Loucy (cell line): Measurements from ENCODE around the gene MCU.
"Not testable (repeated sequence)": the region's sequence is repeated elsewhere in the genome, so short reads cannot be mapped to it uniquely, and the experiment has no call there.

Experiments
- H2AFZ ChIP-seq: fragments of 200-600 bp; sonication (generic); 2 replicates; pipeline ENCODE4 v1.6.0; 2016; ENCODE audit warnings: antibody characterized with exemption, mild to moderate bottlenecking, low read length, moderate library complexity
- H3F3A ChIP-seq: fragments of 200-600 bp; 2 replicates; pipeline ENCODE4 v1.6.0; 2016; ENCODE audit warnings: antibody characterized with exemption, low read depth, mild to moderate bottlenecking
- H3K27me3 ChIP-seq: fragments of 200-600 bp; sonication (generic); 2 replicates; pipeline ENCODE4 v1.6.1; 2014; ENCODE audit warnings: low read length, mild to moderate bottlenecking; ENCODE audit not compliant: insufficient read depth, poor library complexity, severe bottlenecking
- H3K36me3 ChIP-seq: fragments of 200-600 bp; sonication (generic); 2 replicates; pipeline ENCODE4 v1.6.1; 2016; ENCODE audit warnings: low read length; ENCODE audit not compliant: insufficient read depth
- H3K4me1 ChIP-seq: fragments of 200-600 bp; sonication (generic); 2 replicates; pipeline ENCODE4 v1.5.1; 2014; ENCODE audit warnings: low read length, mild to moderate bottlenecking; ENCODE audit not compliant: insufficient read depth, poor library complexity, severe bottlenecking
- H3K4me2 ChIP-seq: fragments of 200-600 bp; sonication (generic); 2 replicates; pipeline ENCODE4 v1.6.0; 2014; ENCODE audit warnings: antibody characterized with exemption, low read length, low read depth, mild to moderate bottlenecking; ENCODE audit not compliant: poor library complexity, severe bottlenecking
- H3K4me3 ChIP-seq: fragments of 200-600 bp; sonication (generic); 2 replicates; pipeline ENCODE4 v1.5.1; 2014; ENCODE audit warnings: low read length, mild to moderate bottlenecking, mixed read lengths; ENCODE audit not compliant: poor library complexity, severe bottlenecking
- H3K79me2 ChIP-seq: fragments of 200-600 bp; sonication (generic); 2 replicates; pipeline ENCODE4 v1.6.1; 2014; ENCODE audit warnings: low read length; ENCODE audit not compliant: insufficient read depth
- H3K9ac ChIP-seq: fragments of 200-600 bp; sonication (generic); 2 replicates; pipeline ENCODE4 v1.6.0; 2014; ENCODE audit warnings: mild to moderate bottlenecking, low read depth, low read length, moderate library complexity; ENCODE audit not compliant: poor library complexity, severe bottlenecking
- H3K9me2 ChIP-seq: fragments of 200-600 bp; sonication (generic); replicated peaks from 2 replicates; pipeline ENCODE4 v1.6.1; 2016; ENCODE audit warnings: low read depth, low read length, mixed read lengths
- H3K9me3 ChIP-seq: fragments of 200-600 bp; sonication (generic); 2 replicates; pipeline ENCODE4 v1.6.1; 2014; ENCODE audit warnings: mild to moderate bottlenecking, antibody characterized with exemption, low read length, low read depth; ENCODE audit not compliant: insufficient read depth
- H4K20me1 ChIP-seq: fragments of 200-600 bp; sonication (generic); 2 replicates; pipeline ENCODE4 v1.6.0; 2014; ENCODE audit warnings: antibody characterized with exemption, low read length, mild to moderate bottlenecking; ENCODE audit not compliant: insufficient read depth, poor library complexity, severe bottlenecking
- CTCF ChIP-seq: fragments of 200-600 bp; sonication (generic); conservative IDR thresholded peaks from 2 replicates; pipeline ENCODE4 v1.5.1; 2014; ENCODE audit warnings: mild to moderate bottlenecking, antibody characterized with exemption, low read length
- EZH2phosphoT487 ChIP-seq: fragments of 200-600 bp; IDR thresholded peaks from 2 replicates; pipeline ENCODE4 v1.6.1; 2018; ENCODE audit warnings: antibody characterized with exemption, mild to moderate bottlenecking, moderate library complexity, borderline replicate concordance

The MCU gene

GRCh38 chr10:72667207-72667864 is 24.6 kb upstream of the MCU start:
- no peaks in the 10 kb centered on the region for H3K36me3 ChIP-seq
- no peaks in the 10 kb centered on the region for H3K79me2 ChIP-seq
- H3K9ac ChIP-seq, result no peak overlapping the region
- H3K27me3 ChIP-seq, result no peaks in the 10 kb centered on the region
- no peak overlapping the region for H3K4me3 ChIP-seq
- no peak overlapping the region for H3K4me2 ChIP-seq
- H2AFZ ChIP-seq, result no peak overlapping the region
- no peaks in the 10 kb centered on the region for H3K9me2 ChIP-seq
- no peaks in the 10 kb centered on the region for H4K20me1 ChIP-seq
- TF ChIP-seq CTCF (no peak), EZH2phosphoT487 (no peak)
- no peaks in the 10 kb centered on the region for H3F3A ChIP-seq
- no peaks in the 10 kb centered on the region for H3K9me3 ChIP-seq
- no peaks in the 10 kb centered on the region for H3K4me1 ChIP-seq

- Histone ChIP-seq H3K36me3 (no peaks in the 10 kb centered on the region), H3K4me3 (no peak overlapping the region), H3F3A (no peaks in the 10 kb centered on the region), H3K9me3 (no peaks in the 10 kb centered on the region), H4K20me1 (no peaks in the 10 kb centered on the region), H3K4me2 (no peak overlapping the region), H3K9me2 (no peaks in the 10 kb centered on the region), H2AFZ (no peak overlapping the region), H3K27me3 (no peaks in the 10 kb centered on the region), H3K4me1 (no peaks in the 10 kb centered on the region), H3K79me2 (no peaks in the 10 kb centered on the region), H3K9ac (no peak overlapping the region)
- TF ChIP-seq EZH2phosphoT487 (no peak), CTCF (no peak)
Observed at GRCh38 chr10:72673280-72673679, 18.7 kb upstream of the MCU start.

GRCh38 chr10:72674174-72674573 is 17.8 kb upstream of the MCU start:
- H3K4me3 ChIP-seq, H3K9me3 ChIP-seq, H3K9ac ChIP-seq, H4K20me1 ChIP-seq, H3K36me3 ChIP-seq, H3K9me2 ChIP-seq, H3K4me1 ChIP-seq, H3F3A ChIP-seq, H2AFZ ChIP-seq, H3K79me2 ChIP-seq, H3K4me2 ChIP-seq, H3K27me3 ChIP-seq: not testable (repeated sequence)

GRCh38 chr10:72679838-72680241 is 12.1 kb upstream of the MCU start:
- H3K9ac ChIP-seq, result no peak overlapping the region
- no peaks in the 10 kb centered on the region for H3K27me3 ChIP-seq

More at GRCh38 chr10:72679838-72680241, 12.1 kb upstream of the MCU start:
- Histone ChIP-seq H4K20me1 (no peaks in the 10 kb centered on the region), H2AFZ (no peak overlapping the region), H3K36me3 (no peaks in the 10 kb centered on the region), H3K4me3 (no peak overlapping the region), H3K9me3 (no peaks in the 10 kb centered on the region), H3K79me2 (no peaks in the 10 kb centered on the region), H3K9me2 (no peaks in the 10 kb centered on the region), H3K4me2 (no peak overlapping the region), H3K4me1 (peaks cover 4% of the 10 kb centered on the region), H3F3A (no peaks in the 10 kb centered on the region)
- TF ChIP-seq EZH2phosphoT487, result no peak
- TF ChIP-seq CTCF, result no peak
